DMS53 (cell line): Measurements from ENCODE around the gene FAR2.
A peak's percentile ranks its signal among the peaks of the same experiment; 100 is the strongest.
"Not testable (repeated sequence)": the region's sequence is repeated elsewhere in the genome, so short reads cannot be mapped to it uniquely, and the experiment has no call there.

Experiments
- DNase-seq: peaks from one replicate; lab custom pipeline; 2025; lab: John Stamatoyannopoulos, UW

Gene FAR2

GRCh38 chr12:29148911-29149690 is at the start of gene FAR2:
Gene FAR2, plus strand, starts transcription at chr12:29149278. Its CDS starts 121,172 bp downstream, at chr12:29270450.
- DNase-seq: peak; percentile 89

- no peak for DNase-seq
Observed at GRCh38 chr12:29102741-29103140, 46.3 kb upstream of the FAR2 start.

- DNase-seq: no peak
Observed at GRCh38 chr12:29103539-29103974, 45.5 kb upstream of the FAR2 start.

GRCh38 chr12:29104516-29104915 is 44.6 kb upstream of the FAR2 start:
- no peak for DNase-seq

- DNase-seq: no peak
Observed at GRCh38 chr12:29110506-29111442, 38.3 kb upstream of the FAR2 start.

- no peak for DNase-seq
Observed at GRCh38 chr12:29113101-29113500, 36.0 kb upstream of the FAR2 start.

GRCh38 chr12:29116414-29116813 is 32.7 kb upstream of the FAR2 start:
- DNase-seq: no peak

GRCh38 chr12:29131539-29131938 is 17.5 kb upstream of the FAR2 start:
- no peak for DNase-seq

GRCh38 chr12:29132316-29132715 is 16.8 kb upstream of the FAR2 start:
- DNase-seq: no peak

- no peak for DNase-seq
Observed at GRCh38 chr12:29133181-29133580, 15.9 kb upstream of the FAR2 start.

- DNase-seq: no peak
Observed at GRCh38 chr12:29133680-29134079, 15.4 kb upstream of the FAR2 start.

GRCh38 chr12:29138256-29138655 is 10.8 kb upstream of the FAR2 start:
- DNase-seq: not testable (repeated sequence)

- DNase-seq: not testable (repeated sequence)
Observed at GRCh38 chr12:29138855-29139254, 10.2 kb upstream of the FAR2 start.

- no peak for DNase-seq
Observed at GRCh38 chr12:29145372-29146170, 3.5 kb upstream of the FAR2 start.

GRCh38 chr12:29146196-29146595 is 2.9 kb upstream of the FAR2 start:
- DNase-seq: no peak

- DNase-seq: peak; percentile 78
Observed at GRCh38 chr12:29147731-29148595, 1.1 kb upstream of the FAR2 start.

- peak; percentile 90 for DNase-seq
Observed at GRCh38 chr12:29148596-29148910, 525 bp upstream of the FAR2 start.

GRCh38 chr12:29149691-29150281 is 708 bp downstream of the FAR2 start:
- DNase-seq: peak; percentile 74

GRCh38 chr12:29150462-29150861 is 1.4 kb downstream of the FAR2 start:
- no peak for DNase-seq

GRCh38 chr12:29152223-29152868 is 3.3 kb downstream of the FAR2 start:
- no peak for DNase-seq
